Ammon's horn (tissue), 1 donor: ENCODE data around the gene CCNL1.

Experiments
- DNase-seq: peaks from one replicate; pipeline ENCODE4 v3.0.0-alpha.2; 2016; ENCODE audit warnings: low spot score

Gene CCNL1

GRCh38 chr3:157123621-157124020 is 36.3 kb downstream of the CCNL1 start:
- no peak for DNase-seq

- no peak for DNase-seq
These were observed 37.0 kb downstream of the CCNL1 start for GRCh38 chr3:157122832-157123427.

DNA sequence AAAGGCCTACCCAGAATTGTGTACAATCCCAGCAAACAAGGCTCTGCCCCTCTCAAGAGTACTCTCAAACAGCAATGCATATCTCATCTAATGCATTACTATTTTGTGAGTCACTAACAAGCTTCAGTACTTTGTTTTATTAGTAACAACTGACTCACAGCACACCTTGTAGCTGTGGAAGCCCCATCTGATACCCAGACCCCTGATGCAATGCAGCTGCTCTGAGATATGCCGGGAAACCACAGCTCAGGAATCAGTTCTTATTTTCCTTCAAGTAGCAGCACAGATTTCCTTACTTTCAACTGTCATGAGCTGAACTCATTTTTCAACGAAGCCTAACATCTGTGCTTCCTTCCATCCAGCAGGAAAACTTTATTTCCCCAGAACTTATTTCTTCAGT is 37.8 kb downstream of the CCNL1 start:
- DNase-seq, result no peak

- DNase-seq, result no peak
These were observed 38.4 kb downstream of the CCNL1 start for GRCh38 chr3:157121522-157121921.

GRCh38 chr3:157120071-157120892 is 39.7 kb downstream of the CCNL1 start:
- DNase-seq, result no peak

GRCh38 chr3:157119369-157119951 is 40.5 kb downstream of the CCNL1 start:
- DNase-seq, result no peak

- DNase-seq, result no peak
These were observed 41.9 kb downstream of the CCNL1 start for GRCh38 chr3:157117875-157118654.

- DNase-seq, result no peak
These were observed 42.7 kb downstream of the CCNL1 start for GRCh38 chr3:157117206-157117605.

DNA sequence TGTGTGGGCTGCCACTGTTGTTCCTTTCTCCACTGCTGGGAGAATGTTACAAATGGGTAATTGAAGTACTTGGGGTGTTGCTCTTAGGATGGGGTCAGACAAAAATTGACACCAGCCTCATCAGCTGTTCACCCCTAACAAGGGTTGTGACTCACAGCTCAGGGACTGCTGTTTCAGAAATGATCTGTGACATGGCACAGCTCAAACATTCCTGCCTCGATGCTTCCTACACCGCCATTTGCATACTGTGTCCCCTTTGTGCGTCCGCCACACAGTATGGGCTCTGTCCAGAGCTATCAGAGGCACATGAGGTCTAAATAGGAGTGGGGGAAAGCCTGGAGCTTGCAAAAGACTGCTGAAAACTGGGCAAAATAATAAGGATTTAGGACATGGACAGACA is 43.9 kb downstream of the CCNL1 start:
- no peak for DNase-seq

DNA sequence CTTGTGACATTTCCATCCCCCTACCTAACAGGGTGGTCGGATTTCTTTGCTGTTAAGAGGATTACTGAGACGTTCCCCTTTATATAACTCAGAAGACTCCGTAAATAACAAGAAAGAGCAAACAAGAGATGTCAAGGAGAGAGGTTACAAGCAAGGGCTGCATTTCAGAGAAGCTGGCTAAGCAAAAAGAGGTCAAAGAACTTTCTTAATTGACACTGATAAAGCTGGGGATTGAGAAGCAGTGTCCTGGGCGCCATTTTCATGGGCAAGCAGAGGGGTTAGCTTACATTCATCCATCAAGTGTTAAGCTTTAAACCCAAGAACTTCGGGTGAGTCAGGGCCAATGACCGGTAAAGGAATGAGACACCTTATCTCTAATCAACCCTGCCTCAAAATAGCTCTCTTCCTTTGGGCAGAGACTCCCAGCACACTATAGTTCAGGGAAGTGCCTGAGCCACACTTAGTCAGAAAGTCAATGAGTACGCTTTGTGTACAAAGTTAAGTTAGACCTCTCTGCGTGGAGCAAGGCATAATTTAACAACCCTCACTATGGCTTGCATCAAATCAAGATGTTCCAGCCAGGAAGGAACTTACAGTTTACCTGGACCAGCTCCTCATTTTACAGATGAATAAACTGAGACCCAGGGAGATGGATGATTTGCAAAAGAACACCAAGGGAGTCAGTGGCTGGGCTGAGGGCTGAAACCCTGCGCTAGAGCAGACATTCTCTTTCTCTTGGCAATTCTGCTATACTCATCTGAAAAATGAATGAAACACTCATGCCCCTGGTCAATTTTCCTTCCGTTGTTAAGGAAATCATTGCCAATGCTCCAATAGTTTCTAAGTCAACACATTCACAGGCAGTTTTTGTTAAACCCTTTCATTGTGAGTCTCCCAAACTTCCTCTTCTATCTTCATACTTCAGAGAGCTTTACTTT is 44.6 kb downstream of the CCNL1 start:
- no peak for DNase-seq

GRCh38 chr3:157113832-157114505 is 46.0 kb downstream of the CCNL1 start:
- no peak for DNase-seq

- no peak for DNase-seq
These were observed 47.4 kb downstream of the CCNL1 start for GRCh38 chr3:157112536-157112935.

DNA sequence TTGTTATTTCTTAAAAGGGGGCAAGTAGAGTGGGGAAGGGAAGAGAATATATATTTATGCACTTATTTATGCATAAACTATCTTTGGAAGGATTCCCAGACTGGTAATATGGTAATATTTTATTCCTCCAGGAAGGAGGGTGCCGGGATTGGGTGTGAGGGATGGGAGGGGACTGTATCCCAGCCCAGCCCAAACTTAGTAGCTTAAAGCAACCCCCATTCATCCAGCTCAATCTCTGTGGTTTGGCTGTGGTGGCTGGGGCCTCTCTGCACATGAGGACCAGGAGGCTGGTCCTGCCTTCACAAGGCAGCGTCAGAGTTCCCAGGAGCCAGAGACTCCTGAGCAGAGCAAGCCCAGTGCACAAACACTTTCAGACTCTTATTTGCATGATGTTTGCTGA is 48.4 kb downstream of the CCNL1 start:
- no peak for DNase-seq

DNA sequence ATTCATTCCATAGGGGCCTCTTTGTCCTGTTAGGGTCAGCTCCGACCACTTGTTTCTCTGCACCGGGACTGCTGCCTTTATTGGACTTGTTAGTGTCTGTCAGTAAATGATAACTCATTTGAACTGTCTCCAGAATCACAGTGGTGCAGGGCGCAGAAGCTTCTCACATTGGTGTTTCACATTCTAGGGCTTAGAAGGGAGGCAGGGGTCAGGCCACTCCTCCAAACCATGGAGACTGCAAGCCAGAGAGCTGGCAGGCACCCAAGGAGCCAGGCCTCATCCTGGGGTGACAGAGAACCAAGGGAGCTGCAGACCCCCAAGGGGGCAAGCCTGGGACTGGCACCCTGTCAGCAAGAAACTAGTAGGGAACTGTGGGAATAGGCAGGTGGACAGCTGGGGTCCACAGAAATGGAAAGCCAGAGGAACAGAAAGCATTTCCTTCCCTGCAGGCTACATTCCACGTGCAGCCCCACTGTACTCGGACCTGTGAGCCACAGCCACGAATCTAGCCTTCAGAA is 49.1 kb downstream of the CCNL1 start:
- no peak for DNase-seq

DNA sequence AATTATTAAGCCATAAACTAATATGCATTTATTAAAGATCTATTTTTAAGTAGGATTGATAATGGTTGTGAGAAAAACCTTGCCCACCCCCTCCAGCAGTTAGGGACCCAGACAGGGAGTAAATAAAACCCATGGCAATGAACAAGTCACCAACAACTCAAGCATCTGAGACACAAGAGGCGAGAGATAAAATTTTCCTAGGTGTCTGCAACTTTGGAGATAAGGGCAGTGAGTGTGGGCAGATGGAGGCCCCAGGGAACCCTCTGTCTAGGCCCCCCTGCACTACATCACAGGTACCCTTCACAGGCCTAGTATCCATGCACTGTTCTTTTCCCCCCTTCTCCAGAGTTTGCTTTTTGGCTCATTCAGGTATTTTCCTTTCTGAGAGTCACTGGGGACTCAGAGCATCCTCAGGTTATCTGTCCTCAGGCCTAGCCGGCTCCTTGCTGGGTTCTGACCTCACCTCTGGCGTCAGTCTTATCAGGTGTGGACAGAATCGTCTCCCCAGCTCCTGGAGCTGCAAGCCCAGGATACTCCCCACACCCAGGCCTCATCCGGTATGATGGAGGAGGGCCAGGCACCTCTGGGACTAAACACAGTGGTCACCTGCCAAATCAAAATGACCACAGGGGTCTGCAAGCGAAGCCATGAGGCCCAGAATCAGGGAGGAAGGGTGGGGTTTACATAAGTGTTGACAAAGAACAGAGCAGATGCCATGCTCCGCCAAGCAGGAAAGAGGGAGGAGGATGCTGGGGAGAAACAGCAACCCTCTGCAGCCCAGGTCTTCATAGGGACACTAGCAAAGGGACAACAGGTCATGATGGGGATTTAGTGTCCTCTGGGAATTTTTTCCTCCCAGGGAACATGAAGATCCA is 50.4 kb downstream of the CCNL1 start:
- DNase-seq, result no peak

GRCh38 chr3:157107644-157108133 is 52.3 kb downstream of the CCNL1 start:
- no peak for DNase-seq

DNA sequence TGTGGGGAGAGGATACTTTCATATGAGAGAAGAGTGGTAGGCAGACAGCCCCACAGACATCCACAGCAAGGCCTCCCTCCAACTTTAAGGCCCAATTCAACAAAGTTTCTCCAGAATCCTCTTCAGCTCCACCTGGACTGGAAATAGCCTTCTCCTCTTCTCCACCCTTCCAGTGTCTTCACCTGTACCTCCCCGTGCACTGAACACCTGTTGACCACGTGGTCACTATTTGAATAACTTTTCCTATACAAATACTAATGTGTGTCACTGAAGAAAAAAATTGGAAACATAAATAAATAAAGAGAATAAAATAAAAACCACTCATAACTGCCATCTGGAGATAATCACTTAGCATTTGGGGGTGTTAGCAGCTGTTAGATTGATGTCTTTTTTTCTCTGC is 52.9 kb downstream of the CCNL1 start:
- DNase-seq, result no peak

DNA sequence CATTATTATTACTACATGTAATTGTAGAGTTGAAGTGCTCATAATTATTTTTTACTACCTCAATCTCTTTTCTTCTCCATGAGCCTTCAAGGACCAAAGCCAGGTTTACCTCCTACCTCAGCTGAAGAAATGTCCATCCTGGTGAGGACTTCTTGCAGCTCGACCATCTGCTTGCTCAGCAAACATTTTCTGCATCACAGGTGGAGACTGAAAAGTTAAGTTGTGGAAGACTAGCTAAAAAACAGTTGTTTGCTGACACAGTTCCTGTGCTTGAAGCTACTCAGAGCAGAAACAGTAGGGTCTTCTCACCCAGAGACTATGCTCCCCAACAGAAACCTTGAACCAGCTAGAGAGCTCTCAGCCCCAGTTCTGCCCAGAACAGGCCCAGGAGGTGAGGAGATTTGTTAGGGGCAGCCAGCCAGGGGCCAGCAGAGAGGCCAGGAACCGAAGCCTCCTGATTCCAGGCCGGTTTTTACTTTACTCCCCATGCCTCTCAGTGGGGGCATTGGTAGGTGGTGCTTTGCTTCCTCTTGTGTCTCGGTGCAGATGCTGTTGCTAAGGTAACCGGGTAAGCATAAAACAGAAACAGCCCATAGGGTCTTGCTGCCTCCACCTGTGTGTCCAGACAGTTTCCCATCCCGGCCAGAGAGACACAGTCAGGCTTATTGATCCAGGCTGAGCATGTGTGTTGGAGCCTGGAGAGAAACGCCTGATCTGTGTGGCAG is 54.9 kb downstream of the CCNL1 start:
- no peak for DNase-seq

DNA sequence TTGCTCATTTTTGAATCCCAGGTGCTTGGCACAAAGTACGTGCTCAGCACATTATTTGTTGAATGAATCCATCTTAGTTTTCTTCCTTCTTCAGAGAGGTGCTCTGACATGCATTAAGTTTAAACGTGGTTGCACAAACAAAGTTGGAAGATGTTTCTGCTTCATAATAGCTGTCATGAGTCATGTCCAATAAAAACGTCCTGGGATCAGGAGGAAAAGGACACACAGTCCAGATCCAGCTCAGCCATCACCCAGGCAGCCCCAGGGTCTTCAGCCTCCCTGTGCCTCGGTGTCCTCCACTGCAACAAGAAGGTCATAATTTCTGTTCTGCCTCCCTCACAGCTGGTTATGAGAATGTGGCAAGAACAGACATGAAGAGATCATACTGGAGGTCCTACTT is 55.4 kb downstream of the CCNL1 start:
- DNase-seq, result no peak
